T-cell (primary cell): ENCODE results near the gene SLC35F2. TPM values are rescaled to one million over a fixed set of nuclear protein-coding genes. Genes with fewer than 3 reads are reported as not detected.
"Not testable (repeated sequence)": the region's sequence is repeated elsewhere in the genome, so short reads cannot be mapped to it uniquely, and the experiment has no call there.

Source experiments
- ATAC-seq, 4 experiments: fragments of 200-7000 bp in 3 of 4; fragments of 150-1000 bp in 1 of 4; cut with Tn5 transposase; replicated peaks in 1 of 4; 1 replicate in 3 of 4; 2 replicates in 1 of 4; pipeline ENCODE4 v1.10.0; 2021; ENCODE audit warnings: moderate library complexity in 3 of 4, mild to moderate bottlenecking in 2 of 4, moderate number of reproducible peaks in 1 of 4
- CTCF ChIA-PET, 2 donors: fragments of 300-600 bp; sonication (Branson Sonifier 250); formaldehyde crosslinking; loops; one replicate each; lab custom pipeline; 2022; ENCODE audit warnings: antibody characterized with exemption in 2 of 2; lab: Charles Lee
- POLR2A ChIA-PET, 2 donors: fragments of 300-600 bp; sonication (Branson Sonifier 250); formaldehyde crosslinking; loops; one replicate each; lab custom pipeline; 2022; ENCODE audit warnings: antibody characterized with exemption in 2 of 2; lab: Charles Lee
- DNase-seq, 35 experiments: peaks; one replicate each; pipeline versions ENCODE4 v3.0.0 to v3.0.0-alpha.2; 2013 to 2023
- H3K27ac ChIP-seq: one replicate; pipeline ENCODE4 v1.5.1; 2013; ENCODE audit warnings: low read length
- H3K27me3 ChIP-seq, 2 experiments: replicated peaks in 1 of 2; 1 replicate in 1 of 2; 2 replicates in 1 of 2; pipeline versions ENCODE4 v1.6.1 to v1.7.0; 2013; ENCODE audit warnings: low read length in 1 of 2, mixed read lengths in 1 of 2; ENCODE audit not compliant: control insufficient read depth in 2 of 2, insufficient read depth in 2 of 2; ENCODE audit errors: extremely low read depth in 1 of 2
- H3K36me3 ChIP-seq, 2 donors: 1 replicate in 1 of 2; 2 replicates in 1 of 2; pipeline versions ENCODE4 v1.6.1 to v1.7.0; 2013; ENCODE audit warnings: low read length in 1 of 2; ENCODE audit not compliant: control insufficient read depth in 2 of 2, insufficient read depth in 1 of 2; ENCODE audit errors: extremely low read depth in 1 of 2
- H3K4me1 ChIP-seq, 2 experiments: 1 replicate in 1 of 2; 2 replicates in 1 of 2; pipeline versions ENCODE4 v1.6.1 to v1.7.0; 2013; ENCODE audit warnings: low read length in 2 of 2, mixed read lengths in 1 of 2; ENCODE audit not compliant: insufficient read depth in 2 of 2, control insufficient read depth in 1 of 2; ENCODE audit errors: extremely low read depth in 1 of 2
- H3K4me3 ChIP-seq, 2 donors: 1 replicate in 1 of 2; 2 replicates in 1 of 2; pipeline versions ENCODE4 v1.5.1 to v1.7.0; 2013; ENCODE audit warnings: mild to moderate bottlenecking in 2 of 2, low read length in 1 of 2, moderate library complexity in 1 of 2; ENCODE audit not compliant: control insufficient read depth in 1 of 2; ENCODE audit errors: extremely low read depth in 1 of 2
- H3K9me3 ChIP-seq: 2 replicates; pipeline ENCODE4 v1.7.0; 2013
- H3K27ac Mint-ChIP-seq, 2 donors: one replicate each; pipeline ENCODE4 v1.8.0; 2020 to 2021; ENCODE audit warnings: mild to moderate bottlenecking in 2 of 2, mixed read lengths in 2 of 2
- H3K27me3 Mint-ChIP-seq, 2 donors: one replicate each; pipeline ENCODE4 v1.8.0; 2021 to 2022; ENCODE audit warnings: mixed read lengths in 2 of 2
- H3K36me3 Mint-ChIP-seq: one replicate; pipeline ENCODE4 v1.8.0; 2021; ENCODE audit warnings: mixed read lengths
- H3K4me1 Mint-ChIP-seq, 3 donors: one replicate each; pipeline ENCODE4 v1.8.0; 2020 to 2022; ENCODE audit warnings: mixed read lengths in 3 of 3, mild to moderate bottlenecking in 1 of 3
- H3K4me3 Mint-ChIP-seq, 3 donors: one replicate each; pipeline ENCODE4 v1.8.0; 2020 to 2022; ENCODE audit warnings: mild to moderate bottlenecking in 3 of 3, mixed read lengths in 3 of 3, moderate library complexity in 3 of 3
- H3K9me3 Mint-ChIP-seq, 3 donors: one replicate each; pipeline ENCODE4 v1.8.0; 2020 to 2022; ENCODE audit warnings: mixed read lengths in 3 of 3
- WGBS: methylation state at CpG from one replicate; pipeline ENCODE4 v1.1.5; 2013; ENCODE audit warnings: missing lambda C conversion rate; ENCODE audit not compliant: insufficient coverage; 5-methylcytosine and 5-hydroxymethylcytosine counted together
- total RNA-seq, 35 experiments: library from RNA in 6 of 35; stranded (reverse) in 6 of 35; fragments of 120-200 nt in 1 of 35; gene quantifications; one replicate each; pipeline versions ENCODE4 v1.2.1 to v1.2.4 and lab custom pipeline; 2013 to 2026

SLC35F2 gene, protein sequence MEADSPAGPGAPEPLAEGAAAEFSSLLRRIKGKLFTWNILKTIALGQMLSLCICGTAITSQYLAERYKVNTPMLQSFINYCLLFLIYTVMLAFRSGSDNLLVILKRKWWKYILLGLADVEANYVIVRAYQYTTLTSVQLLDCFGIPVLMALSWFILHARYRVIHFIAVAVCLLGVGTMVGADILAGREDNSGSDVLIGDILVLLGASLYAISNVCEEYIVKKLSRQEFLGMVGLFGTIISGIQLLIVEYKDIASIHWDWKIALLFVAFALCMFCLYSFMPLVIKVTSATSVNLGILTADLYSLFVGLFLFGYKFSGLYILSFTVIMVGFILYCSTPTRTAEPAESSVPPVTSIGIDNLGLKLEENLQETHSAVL
- total RNA-seq (10 to 100 TPM in 2 of 5 donors, 1 to 10 TPM in 3; 2.9 to 10.9 (median 7.1) TPM), total RNA-seq (lab: John Stamatoyannopoulos, UW) (11.0 to 107 (median 21.0) reads per million in 29 experiments)
- total RNA-seq (2013) = 11.2 TPM

DNA sequence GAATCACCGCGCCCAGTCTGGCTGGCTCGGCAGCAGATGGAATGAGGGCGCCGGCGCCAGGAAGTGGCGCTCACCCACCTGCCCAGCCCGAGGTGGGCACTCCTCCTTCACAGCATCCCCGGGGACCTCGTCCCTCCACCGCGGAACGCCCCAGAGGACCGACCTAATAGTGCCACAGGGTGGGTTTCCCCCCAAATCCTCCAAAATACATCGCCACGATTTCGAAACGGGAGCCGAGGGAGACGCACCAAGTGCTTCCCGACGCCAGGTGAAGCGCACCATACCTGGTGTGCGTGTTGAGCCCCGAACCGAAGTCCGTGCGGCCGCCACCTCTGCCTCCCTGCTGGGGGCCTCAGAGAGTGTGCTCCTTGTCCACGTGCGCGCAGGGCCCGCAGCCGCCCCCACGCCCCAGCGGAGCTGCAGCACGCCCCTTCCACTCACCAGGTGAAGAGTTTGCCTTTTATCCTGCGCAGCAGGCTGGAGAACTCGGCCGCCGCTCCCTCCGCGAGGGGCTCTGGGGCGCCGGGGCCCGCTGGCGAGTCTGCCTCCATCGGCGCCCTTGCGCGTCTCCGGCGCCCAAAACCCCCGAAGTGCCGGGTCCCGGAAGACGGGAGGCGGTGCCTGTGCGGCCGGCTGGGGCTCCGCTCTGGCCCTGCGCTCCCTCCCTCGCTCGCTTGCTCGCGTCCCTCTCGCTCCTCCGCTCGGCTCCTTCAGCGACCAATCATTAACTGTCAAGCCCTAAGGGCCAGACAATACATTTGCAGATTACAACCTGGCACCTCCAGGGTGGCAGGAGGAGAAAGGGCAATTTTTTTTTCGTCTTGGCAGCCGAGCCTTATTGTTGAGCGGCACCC, at the start of gene SLC35F2:
Gene SLC35F2, minus strand, starts transcription at position 571 of the 854 bp plus-strand sequence. Its CDS starts 20 bp downstream, at position 551.
- CTCF ChIA-PET = interaction anchor here in 1 of 2 donors (0.6 kb wide), 1 partner anchor 19 kb away, joined by 3 read pairs; no protein-coding TSS in a partner anchor
- Histone ChIP-seq H3K36me3 (no peaks in the 10 kb centered on the region), H3K4me1 (peaks cover 2 to 26% of the 10 kb centered on the region in 2 experiments), H3K4me3 (peak within 1 kb of the TSS; percentile 80 to 92), H3K27me3 (peaks cover 0 to 4% of the 10 kb centered on the region in 2 experiments), H3K9me3 (no peaks in the 10 kb centered on the region), H3K27ac (peak within 1 kb of the TSS; percentile 44)
- under 1% methylated on average over 70 of the region's 73 CpGs for WGBS
- peaks cover 28 to 36% (median 28%) of the 10 kb centered on the region in 3 donors for H3K4me1 Mint-ChIP-seq
- DNase-seq (peak; percentile 18 to 76 (median 49)), ATAC-seq (peak; percentile 82 to 89 (median 88))
- H3K4me3 Mint-ChIP-seq = peak within 1 kb of the TSS; percentile 93 to 97 (median 95)
- H3K9me3 Mint-ChIP-seq = no peaks in the 10 kb centered on the region
- no peaks in the 10 kb centered on the region for H3K36me3 Mint-ChIP-seq
- POLR2A ChIA-PET = no interaction called here
- H3K27ac Mint-ChIP-seq = peak within 1 kb of the TSS; percentile 81 to 85
- no peaks in the 10 kb centered on the region for H3K27me3 Mint-ChIP-seq

DNA sequence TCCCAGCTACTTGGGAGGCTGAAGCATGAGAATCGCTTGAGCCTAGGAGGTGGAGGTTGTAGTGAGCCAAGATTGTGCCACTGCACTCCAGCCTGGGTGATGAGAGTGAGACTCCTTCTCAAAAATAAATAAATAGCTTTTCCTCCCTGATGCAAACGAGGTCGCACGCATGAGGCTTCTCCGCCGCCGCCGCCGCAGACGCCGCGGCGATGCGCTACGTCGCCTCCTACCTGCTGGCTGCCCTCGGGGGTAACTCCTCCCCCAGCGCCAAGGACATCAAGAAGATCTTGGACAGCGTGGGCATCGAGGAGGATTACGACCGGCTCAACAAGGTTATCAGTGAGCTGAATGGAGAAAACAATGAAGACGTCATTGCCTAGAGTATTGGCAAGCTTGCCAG, 49.6 kb upstream of the SLC35F2 start:
- Mint-ChIP-seq H3K9me3 (no peaks in the 10 kb centered on the region), H3K27me3 (peaks cover 10 to 15% of the 10 kb centered on the region in 2 donors), H3K4me3 (no peak overlapping the region), H3K27ac (no peak overlapping the region), H3K4me1 (no peaks in the 10 kb centered on the region), H3K36me3 (no peaks in the 10 kb centered on the region)
- Histone ChIP-seq H3K27ac (no peak overlapping the region), H3K9me3 (no peaks in the 10 kb centered on the region), H3K36me3 (no peaks in the 10 kb centered on the region), H3K4me1 (no peaks in the 10 kb centered on the region), H3K4me3 (no peak overlapping the region), H3K27me3 (peaks cover 0 to 20% of the 10 kb centered on the region in 2 experiments)
- 65% methylated on average over 22 of the region's 23 CpGs for WGBS
- DNase-seq (no peak), ATAC-seq (no peak)
- ChIA-PET CTCF (interaction anchor here in 1 of 2 donors (0.6 kb wide), 1 partner anchor 893 kb away, joined by 3 read pairs; no protein-coding TSS in a partner anchor), POLR2A (no interaction called here)

DNA sequence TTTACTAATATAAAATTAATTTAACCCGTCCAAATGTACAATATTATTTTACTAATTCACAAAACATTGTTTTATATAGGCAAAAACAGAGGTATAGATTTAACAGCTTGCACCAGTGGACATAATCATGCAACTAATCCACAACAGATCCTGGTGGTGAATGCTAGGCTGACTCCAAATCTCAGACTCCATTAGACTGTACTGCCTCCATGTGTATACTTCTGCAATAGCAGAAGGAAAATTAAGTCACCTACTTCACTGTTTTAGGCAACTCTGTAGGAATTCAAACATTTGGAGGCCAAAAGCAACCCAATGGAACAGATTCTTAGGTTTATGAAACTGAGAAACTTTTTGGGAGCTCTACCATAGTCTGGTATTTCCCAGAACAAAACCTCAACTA, 39.7 kb upstream of the SLC35F2 start:
- POLR2A ChIA-PET = no interaction called here
- WGBS = no CpG with 5 or more reads among the region's 1 CpG
- peak in 1 of 35 experiments; percentile 45 for DNase-seq

DNA sequence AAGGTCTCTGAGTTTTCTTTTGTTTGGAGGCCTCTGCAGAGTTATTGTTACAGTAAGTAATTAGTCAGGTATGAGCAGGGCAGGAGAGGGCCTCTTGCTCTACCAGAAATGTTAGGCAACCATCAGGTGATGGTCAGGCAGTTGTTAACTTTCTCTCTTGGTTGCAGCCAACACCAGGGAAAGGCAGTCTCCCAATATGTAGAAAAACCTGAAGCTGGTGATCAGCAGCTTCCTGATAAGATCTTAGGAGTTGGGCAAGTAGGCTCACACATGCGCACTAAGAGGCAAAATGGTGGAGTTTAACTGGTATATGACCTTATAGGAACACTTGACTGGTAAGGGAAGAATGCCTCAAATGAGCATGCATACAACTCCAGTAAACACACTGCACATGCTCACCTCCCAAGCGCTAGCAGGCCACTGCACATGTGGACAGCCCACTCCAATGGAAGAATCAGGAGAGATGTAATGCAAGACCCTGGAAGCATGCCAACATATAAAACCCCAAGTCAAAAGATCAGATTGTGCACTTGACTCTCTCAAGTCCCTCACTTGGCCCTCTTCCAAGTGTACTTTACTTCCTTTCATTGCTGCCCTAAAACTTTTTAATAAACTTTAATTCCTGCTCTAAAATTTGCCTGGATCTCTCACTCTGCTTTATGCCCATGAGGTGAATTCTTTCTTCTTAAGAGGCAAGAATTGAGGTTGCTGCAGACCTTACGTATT, 23.7 kb upstream of the SLC35F2 start:
- ATAC-seq (no peak), DNase-seq (no peak)
- Mint-ChIP-seq H3K36me3 (no peaks in the 10 kb centered on the region), H3K9me3 (peaks cover 0 to 4% (median 0%) of the 10 kb centered on the region in 3 donors), H3K4me1 (no peaks in the 10 kb centered on the region), H3K27me3 (peaks cover 0 to 13% of the 10 kb centered on the region in 2 donors), H3K27ac (no peak overlapping the region), H3K4me3 (no peak overlapping the region)
- Histone ChIP-seq H3K9me3 (no peaks in the 10 kb centered on the region), H3K4me3 (no peak overlapping the region), H3K36me3 (no peaks in the 10 kb centered on the region), H3K27me3 (peaks cover 0 to 9% of the 10 kb centered on the region in 2 experiments), H3K27ac (no peak overlapping the region), H3K4me1 (no peaks in the 10 kb centered on the region)
- ChIA-PET CTCF (interaction anchor here in 1 of 2 donors (0.6 kb wide), 1 partner anchor 40 kb away, joined by 7 read pairs; no protein-coding TSS in a partner anchor), POLR2A (no interaction called here)
- 90% methylated on average over 1 of the region's 3 CpGs for WGBS

More for the DNA sequence above, 39.7 kb upstream of the SLC35F2 start:
- H3K36me3 Mint-ChIP-seq = no peaks in the 10 kb centered on the region
- peak; percentile 50 to 65 (median 56) for ATAC-seq
- Histone ChIP-seq H3K36me3 (no peaks in the 10 kb centered on the region), H3K27ac (no peak overlapping the region), H3K4me1 (no peaks in the 10 kb centered on the region), H3K27me3 (no peaks in the 10 kb centered on the region), H3K9me3 (no peaks in the 10 kb centered on the region), H3K4me3 (no peak overlapping the region)
- no peak overlapping the region for H3K4me3 Mint-ChIP-seq
- H3K27me3 Mint-ChIP-seq = peaks cover 7% of the 10 kb centered on the region in 2 donors
- H3K9me3 Mint-ChIP-seq = no peaks in the 10 kb centered on the region
- H3K4me1 Mint-ChIP-seq = no peaks in the 10 kb centered on the region
- H3K27ac Mint-ChIP-seq = no peak overlapping the region
- CTCF ChIA-PET = no interaction called here

DNA sequence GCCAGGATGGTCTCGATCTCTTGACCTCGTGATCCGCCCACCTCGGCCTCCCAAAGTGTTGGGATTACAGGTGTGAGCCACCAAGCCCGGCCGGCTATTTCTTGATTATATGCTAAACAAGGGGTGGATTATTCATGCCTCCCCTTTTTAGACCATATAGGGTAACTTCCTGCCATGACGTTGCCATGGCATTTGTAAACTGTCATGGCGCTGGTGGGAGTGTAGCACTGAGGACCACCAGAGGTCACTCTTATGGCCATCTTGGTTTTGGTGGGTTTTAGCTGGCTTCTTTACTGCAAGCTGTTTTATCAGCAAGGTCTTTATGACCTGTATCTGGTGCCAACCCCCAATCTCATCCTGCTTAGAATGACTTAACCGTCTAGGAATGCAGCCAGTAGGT, 22.9 kb upstream of the SLC35F2 start:
- ATAC-seq, POLR2A ChIA-PET, H3K27ac Mint-ChIP-seq, H3K9me3 Mint-ChIP-seq, H3K36me3 Mint-ChIP-seq, H3K27me3 Mint-ChIP-seq, H3K4me3 ChIP-seq, H3K4me3 Mint-ChIP-seq, H3K4me1 ChIP-seq, H3K36me3 ChIP-seq, H3K27ac ChIP-seq, DNase-seq, H3K9me3 ChIP-seq, H3K27me3 ChIP-seq, H3K4me1 Mint-ChIP-seq: not testable (repeated sequence)
- CTCF ChIA-PET = interaction anchor here in 1 of 2 donors (0.6 kb wide), 1 partner anchor 41 kb away, joined by 7 read pairs; no protein-coding TSS in a partner anchor
- WGBS = 90% methylated on average over 1 of the region's 9 CpGs
